Gastrocnemius medialis (tissue), 4 donors: ENCODE measurements around the gene ARVCF.
A peak's percentile ranks its signal among the peaks of the same experiment; 100 is the strongest.

Experiments used
- POLR2A ChIP-seq, 2 donors: fragments of 450-650 bp; IDR thresholded peaks; one replicate each; pipeline ENCODE4 v1.6.1; 2017; ENCODE audit warnings: antibody characterized with exemption in 2 of 2, mild to moderate bottlenecking in 2 of 2, moderate library complexity in 2 of 2
- TF ChIP-seq, protein P1 (sequence below), 5 experiments: fragments of 450-650 bp in 3 of 5; fragments of 200-600 bp in 2 of 5; sonication (generic) in 2 of 5; IDR thresholded peaks in 4 of 5; conservative IDR thresholded peaks in 1 of 5; 1 replicate in 4 of 5; 2 replicates in 1 of 5; pipeline ENCODE4 v1.5.1; 2016 to 2019; ENCODE audit warnings: antibody characterized with exemption in 5 of 5, mild to moderate bottlenecking in 3 of 5, moderate library complexity in 3 of 5

DNA sequence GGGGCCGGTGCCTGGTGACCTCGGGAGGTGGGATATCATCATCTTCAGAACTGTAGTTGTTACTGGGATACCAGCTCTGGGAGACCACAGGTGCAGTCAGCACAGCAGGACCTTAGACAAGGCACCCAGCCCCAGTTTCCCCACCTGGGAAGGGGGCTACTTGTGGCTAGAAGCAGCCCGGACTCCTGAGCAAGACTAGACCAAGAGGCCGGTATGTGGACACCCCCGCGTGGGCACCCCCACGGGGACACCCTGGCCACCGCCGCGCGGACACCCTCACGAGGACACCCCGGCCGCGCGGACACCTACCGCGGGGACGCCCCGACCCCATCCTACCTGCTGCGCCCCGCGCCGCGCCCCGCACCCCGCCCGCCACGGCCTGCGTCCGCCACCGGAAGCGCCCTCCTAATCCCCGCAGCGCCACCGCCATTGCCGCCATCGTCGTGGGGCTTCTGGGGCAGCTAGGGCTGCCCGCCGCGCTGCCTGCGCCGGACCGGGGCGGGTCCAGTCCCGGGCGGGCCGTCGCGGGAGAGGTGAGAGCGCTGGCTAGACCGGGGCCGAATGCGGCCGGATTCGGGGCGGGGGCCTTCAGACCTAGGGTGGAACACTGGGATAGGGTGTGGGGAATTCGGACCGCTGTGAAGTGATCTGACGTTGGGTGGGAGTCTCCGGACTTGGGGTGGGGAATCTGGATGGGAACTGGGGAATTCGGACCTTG, 75.1 kb downstream of the ARVCF start, which contains the start of the genes COMT and TXNRD2:
- TF ChIP-seq, protein P1, sequence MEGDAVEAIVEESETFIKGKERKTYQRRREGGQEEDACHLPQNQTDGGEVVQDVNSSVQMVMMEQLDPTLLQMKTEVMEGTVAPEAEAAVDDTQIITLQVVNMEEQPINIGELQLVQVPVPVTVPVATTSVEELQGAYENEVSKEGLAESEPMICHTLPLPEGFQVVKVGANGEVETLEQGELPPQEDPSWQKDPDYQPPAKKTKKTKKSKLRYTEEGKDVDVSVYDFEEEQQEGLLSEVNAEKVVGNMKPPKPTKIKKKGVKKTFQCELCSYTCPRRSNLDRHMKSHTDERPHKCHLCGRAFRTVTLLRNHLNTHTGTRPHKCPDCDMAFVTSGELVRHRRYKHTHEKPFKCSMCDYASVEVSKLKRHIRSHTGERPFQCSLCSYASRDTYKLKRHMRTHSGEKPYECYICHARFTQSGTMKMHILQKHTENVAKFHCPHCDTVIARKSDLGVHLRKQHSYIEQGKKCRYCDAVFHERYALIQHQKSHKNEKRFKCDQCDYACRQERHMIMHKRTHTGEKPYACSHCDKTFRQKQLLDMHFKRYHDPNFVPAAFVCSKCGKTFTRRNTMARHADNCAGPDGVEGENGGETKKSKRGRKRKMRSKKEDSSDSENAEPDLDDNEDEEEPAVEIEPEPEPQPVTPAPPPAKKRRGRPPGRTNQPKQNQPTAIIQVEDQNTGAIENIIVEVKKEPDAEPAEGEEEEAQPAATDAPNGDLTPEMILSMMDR (IDR thresholded peaks at IDR 0.05 in 4 of 5, conservative IDR thresholded peaks at IDR 0.05 in 1 of 5): no peak
- TF ChIP-seq POLR2A (IDR thresholded peaks at IDR 0.05): peak; percentile 43 to 55
